ENCODE data around the gene SYMPK. TPM values are rescaled to one million over a fixed set of nuclear protein-coding genes. Genes with fewer than 3 reads are reported as not detected.
"Not testable (repeated sequence)": the region's sequence is repeated elsewhere in the genome, so short reads cannot be mapped to it uniquely, and the experiment has no call there.

SYMPK gene
- total RNA-seq, 2 experiments from 2014 or later = 63.3 to 65.0 TPM

GRCh38 chr19:45801603-45802175, 61.3 kb downstream of the SYMPK start:
- CTCF ChIA-PET = no interaction called here
- intact Hi-C loops (cut with DNase I, micrococcal nuclease) = no loop called here
- Histone ChIP-seq H3K9me3 (ENCODE audit: control insufficient read depth in 1 of 2, insufficient read depth in 1 of 2, low read length in 2 of 2) (no peaks in the 10 kb centered on the region), H3K36me3 (ENCODE audit: insufficient read depth, low read length) (no peaks in the 10 kb centered on the region), H3K27me3 (ENCODE audit: control insufficient read depth in 1 of 2, insufficient read depth in 2 of 2, low read length in 2 of 2) (peaks cover 12 to 14% of the 10 kb centered on the region in 2 experiments), H3K27ac (ENCODE audit: low read depth in 1 of 2, low read length in 2 of 2) (no peak overlapping the region), H3K4me1 (ENCODE audit: insufficient read depth, low read length) (peaks cover 7% of the 10 kb centered on the region), H3K4me3 (ENCODE audit: low read length) (no peak overlapping the region)
- peaks cover 5% of the 10 kb centered on the region for H3K4me1 Mint-ChIP-seq (ENCODE audit: low read depth)
- no peaks in the 10 kb centered on the region for H3K36me3 Mint-ChIP-seq (ENCODE audit: low read depth)
- no peaks in the 10 kb centered on the region for H3K9me3 Mint-ChIP-seq
- ATAC-seq (ENCODE audit: poor library complexity) (no peak), DNase-seq (no peak)
- H3K4me3 Mint-ChIP-seq = no peak overlapping the region
- H3K27me3 Mint-ChIP-seq = peaks cover 28% of the 10 kb centered on the region
- TF ChIP-seq CTCF (IDR thresholded peaks at IDR 0.05) = no peak
- H3K27ac Mint-ChIP-seq = no peak overlapping the region
- POLR2A ChIA-PET = interaction anchor here (3.6 kb wide), 1 partner anchor 32 kb away, joined by 52 read pairs; the partner anchor contains the start of gene SIX5

- Histone ChIP-seq H3K27me3 (ENCODE audit: control insufficient read depth in 1 of 2, insufficient read depth in 2 of 2, low read length in 2 of 2) (peaks cover 21 to 23% of the 10 kb centered on the region in 2 experiments), H3K36me3 (ENCODE audit: insufficient read depth, low read length) (no peaks in the 10 kb centered on the region), H3K4me3 (ENCODE audit: low read length) (no peak overlapping the region), H3K4me1 (ENCODE audit: insufficient read depth, low read length) (peaks cover 7% of the 10 kb centered on the region), H3K9me3 (ENCODE audit: control insufficient read depth in 1 of 2, insufficient read depth in 1 of 2, low read length in 2 of 2) (no peaks in the 10 kb centered on the region), H3K27ac (ENCODE audit: low read depth in 1 of 2, low read length in 2 of 2) (no peak overlapping the region)
- CTCF ChIA-PET = interaction anchor here (1.7 to 7.0 kb wide), 5 partner anchors 17 to 107 kb away, joined by 5 to 172 read pairs (median 10); partner anchors contain the start of genes FBXO46, QPCTL and SIX5
- no peak overlapping the region for H3K4me3 Mint-ChIP-seq
- POLR2A ChIA-PET = interaction anchor here (1.3 to 3.6 kb wide), 2 partner anchors 30 to 85 kb away, joined by 3 to 52 read pairs; partner anchors contain the start of gene SIX5
- no peak overlapping the region for H3K27ac Mint-ChIP-seq
- peaks cover 5% of the 10 kb centered on the region for H3K4me1 Mint-ChIP-seq (ENCODE audit: low read depth)
- no peaks in the 10 kb centered on the region for H3K36me3 Mint-ChIP-seq (ENCODE audit: low read depth)
- H3K27me3 Mint-ChIP-seq = peaks cover 32% of the 10 kb centered on the region
- DNase-seq (peak in 1 of 14 experiments; percentile 23), ATAC-seq (ENCODE audit: poor library complexity) (no peak)
- intact Hi-C loops (cut with DNase I, micrococcal nuclease) = no loop called here
- H3K9me3 Mint-ChIP-seq = no peaks in the 10 kb centered on the region
- TF ChIP-seq CTCF (IDR thresholded peaks at IDR 0.05) = no peak
Observed at GRCh38 chr19:45800070-45800553, 62.8 kb downstream of the SYMPK start.

GRCh38 chr19:45799541-45799940, 63.4 kb downstream of the SYMPK start:
- peaks cover 26 to 28% of the 10 kb centered on the region in 2 experiments for H3K27me3 ChIP-seq (ENCODE audit: control insufficient read depth in 1 of 2, insufficient read depth in 2 of 2, low read length in 2 of 2)
- ChIA-PET CTCF (interaction anchor here (0.6 to 7.0 kb wide), 8 partner anchors 9 to 106 kb away, joined by 3 to 172 read pairs (median 7); partner anchors contain the start of genes FBXO46, QPCTL and SIX5), POLR2A (interaction anchor here (0.9 to 3.6 kb wide), 5 partner anchors 20 to 86 kb away, joined by 3 to 52 read pairs (median 3); partner anchors contain the start of gene SIX5)
- H3K9me3 ChIP-seq (ENCODE audit: control insufficient read depth in 1 of 2, insufficient read depth in 1 of 2, low read length in 2 of 2); H3K4me3 Mint-ChIP-seq; DNase-seq; H3K4me1 ChIP-seq (ENCODE audit: insufficient read depth, low read length); H3K27ac Mint-ChIP-seq; H3K9me3 Mint-ChIP-seq; H3K36me3 ChIP-seq (ENCODE audit: insufficient read depth, low read length); ATAC-seq (ENCODE audit: poor library complexity); H3K27ac ChIP-seq (ENCODE audit: low read depth in 1 of 2, low read length in 2 of 2); H3K4me1 Mint-ChIP-seq (ENCODE audit: low read depth); H3K36me3 Mint-ChIP-seq (ENCODE audit: low read depth); H3K4me3 ChIP-seq (ENCODE audit: low read length): not testable (repeated sequence)
- H3K27me3 Mint-ChIP-seq = peaks cover 38% of the 10 kb centered on the region
- intact Hi-C loops (cut with DNase I, micrococcal nuclease) = loop anchor here (1.0 to 10.0 kb wide), 2 partner anchors 29 to 195 kb away; partner anchors contain the start of gene CCDC61 (in 1 of the 2)
